HG03432 (cell line): ENCODE measurements around the gene CCL3.
"Not testable (repeated sequence)": the region's sequence is repeated elsewhere in the genome, so short reads cannot be mapped to it uniquely, and the experiment has no call there.

Experiments used
- ATAC-seq: cut with Tn5 transposase; IDR thresholded peaks from one replicate; pipeline ENCODE4 v1.9.1; 2021; ENCODE audit warnings: mild to moderate bottlenecking, moderate library complexity; ENCODE audit not compliant: unreplicated experiment

The CCL3 gene

DNA sequence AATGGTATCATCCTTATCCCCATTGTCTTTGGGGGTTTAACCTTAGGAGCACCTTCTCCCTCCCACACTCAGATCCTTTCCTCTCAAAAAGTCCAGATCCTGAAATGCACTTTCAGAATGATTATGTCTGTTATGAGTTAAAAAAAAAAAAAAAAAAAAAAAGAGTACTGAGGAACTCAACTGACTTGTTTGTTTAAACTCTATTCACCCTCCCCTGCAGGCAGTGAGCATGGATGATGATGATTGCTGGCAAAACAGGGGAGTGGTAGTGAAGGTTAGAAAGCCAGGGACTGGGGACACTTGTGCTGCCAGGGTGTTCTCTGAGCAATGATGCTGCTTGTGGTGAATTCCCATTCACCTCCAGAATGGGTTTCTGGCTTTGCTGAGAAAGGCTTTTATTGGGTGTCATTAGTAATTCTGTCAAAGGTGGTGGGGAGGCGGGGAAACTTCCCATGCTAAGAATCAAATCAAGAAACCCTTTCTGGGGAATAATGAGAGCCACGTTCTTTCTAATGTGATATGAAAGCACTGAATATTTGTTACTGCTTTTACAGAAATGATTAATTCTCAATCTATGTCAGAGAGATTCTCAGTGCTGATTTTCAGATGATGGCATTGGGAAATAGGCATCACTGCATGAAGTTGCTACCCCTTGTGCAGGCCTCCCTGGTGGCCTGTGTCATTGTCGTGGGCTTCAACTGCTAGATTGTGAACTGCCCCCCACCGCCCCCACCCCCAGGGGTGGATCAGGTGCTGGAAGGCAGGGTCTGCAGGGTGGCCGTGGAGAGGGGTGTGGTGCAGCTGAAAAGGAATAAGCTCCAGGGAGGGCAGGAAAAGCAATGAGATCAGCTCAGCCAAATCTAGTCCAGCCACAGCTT lies 27.8 kb upstream of the CCL3 start:
- peak; percentile 57 for ATAC-seq

DNA sequence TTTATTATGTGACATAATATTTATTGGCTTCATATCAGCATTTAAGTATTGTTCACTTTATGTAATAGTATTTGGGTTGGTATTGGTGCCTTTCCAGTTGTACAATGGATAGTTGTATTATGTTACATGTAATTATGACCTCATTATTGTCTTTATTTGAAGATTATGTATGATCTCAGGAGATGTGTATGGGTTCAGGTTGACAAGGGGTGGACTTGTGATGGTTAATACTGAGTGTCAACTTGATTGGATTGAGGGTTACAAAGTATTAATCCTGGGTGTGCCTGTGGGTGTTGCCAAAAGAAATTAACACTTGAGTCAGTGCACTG lies 25.7 kb upstream of the CCL3 start:
- not testable (repeated sequence) for ATAC-seq

DNA sequence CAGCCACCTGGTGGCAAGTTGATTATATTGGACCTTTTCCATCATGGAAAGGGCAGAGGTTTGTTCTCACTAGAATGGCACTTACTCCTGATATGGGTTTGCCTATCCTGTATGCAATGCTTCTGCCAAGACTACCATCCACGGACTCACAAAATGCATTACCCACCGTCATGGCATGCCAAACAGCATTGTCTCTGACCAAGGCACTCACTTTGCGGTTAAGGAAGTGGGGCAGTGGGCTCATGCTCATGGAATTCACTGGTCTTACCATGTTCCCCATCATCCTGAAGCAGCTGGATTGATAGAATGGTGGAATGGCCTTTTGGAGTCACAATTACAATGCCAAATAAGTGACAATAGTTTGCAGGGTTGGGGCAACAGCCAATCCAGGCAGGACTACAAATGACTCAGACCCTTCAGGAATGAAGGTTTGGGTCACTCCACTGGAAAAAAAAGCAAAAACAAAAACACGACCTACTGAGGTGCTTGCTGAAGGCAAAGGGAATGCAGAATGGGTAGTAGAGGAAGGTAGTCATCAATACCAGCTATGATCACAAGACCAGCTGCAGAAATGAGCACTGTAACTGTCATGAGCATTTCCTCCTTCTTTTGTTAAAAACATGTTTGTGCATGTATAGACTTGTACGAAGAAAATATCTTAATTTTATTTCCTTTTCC lies 25.2 kb upstream of the CCL3 start:
- not testable (repeated sequence) for ATAC-seq

DNA sequence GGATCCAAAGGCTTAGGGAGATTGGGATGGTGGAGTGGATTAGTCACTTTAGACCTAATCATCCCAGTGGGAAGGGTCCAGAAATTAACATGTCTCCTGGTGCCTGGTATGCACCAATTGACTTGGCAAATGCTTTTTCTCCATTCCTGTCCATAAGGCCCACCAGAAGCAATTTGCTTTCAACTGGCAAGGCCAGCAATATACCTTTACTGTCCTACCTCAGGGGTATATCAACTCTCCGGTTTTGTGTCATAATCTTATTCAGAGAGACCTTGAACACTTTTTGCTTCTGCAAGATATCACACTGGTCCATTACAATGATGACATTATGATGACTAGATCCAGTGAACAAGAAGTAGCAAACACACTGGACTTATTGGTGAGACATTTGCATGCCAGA lies 23.2 kb upstream of the CCL3 start:
- ATAC-seq, result not testable (repeated sequence)

DNA sequence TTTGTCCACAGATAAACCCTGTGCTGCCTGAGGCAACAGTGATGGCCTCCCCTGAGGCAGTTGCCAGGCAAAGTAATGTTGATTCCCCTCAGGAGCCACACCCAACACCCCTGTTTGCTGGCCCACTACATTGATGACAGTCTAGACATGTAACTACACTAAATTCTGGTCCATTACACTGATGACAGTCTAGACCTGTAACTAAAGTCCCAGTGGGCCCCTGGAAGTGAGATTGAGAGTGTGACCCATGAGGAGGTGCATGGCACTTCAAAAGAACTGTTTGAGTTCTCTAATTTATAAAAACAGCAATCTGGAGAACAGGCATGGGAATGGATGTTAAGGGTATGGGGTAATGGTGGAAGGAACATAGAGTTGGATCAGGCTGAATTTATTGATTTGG lies 22.6 kb upstream of the CCL3 start:
- ATAC-seq, result no peak

DNA sequence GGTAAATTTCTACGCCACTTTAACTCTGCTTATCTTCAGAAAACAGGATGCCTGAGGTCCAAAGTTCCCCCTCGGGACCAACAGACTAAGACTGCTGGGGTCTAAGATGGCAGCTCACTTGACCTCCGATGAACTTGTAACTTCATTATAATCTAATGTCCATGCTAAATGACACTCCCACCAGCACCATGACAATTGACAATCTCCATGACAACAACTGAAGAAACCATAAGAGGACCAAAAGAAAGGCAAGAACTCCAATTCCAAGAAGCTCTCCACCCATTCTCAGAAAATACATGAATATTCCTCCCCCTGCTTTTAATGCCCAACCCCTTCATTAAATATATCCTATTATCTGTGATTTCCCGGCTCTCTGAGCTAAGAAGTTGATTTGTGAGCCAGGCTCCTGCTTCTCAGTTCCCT lies 21.1 kb upstream of the CCL3 start:
- ATAC-seq, result no peak

DNA sequence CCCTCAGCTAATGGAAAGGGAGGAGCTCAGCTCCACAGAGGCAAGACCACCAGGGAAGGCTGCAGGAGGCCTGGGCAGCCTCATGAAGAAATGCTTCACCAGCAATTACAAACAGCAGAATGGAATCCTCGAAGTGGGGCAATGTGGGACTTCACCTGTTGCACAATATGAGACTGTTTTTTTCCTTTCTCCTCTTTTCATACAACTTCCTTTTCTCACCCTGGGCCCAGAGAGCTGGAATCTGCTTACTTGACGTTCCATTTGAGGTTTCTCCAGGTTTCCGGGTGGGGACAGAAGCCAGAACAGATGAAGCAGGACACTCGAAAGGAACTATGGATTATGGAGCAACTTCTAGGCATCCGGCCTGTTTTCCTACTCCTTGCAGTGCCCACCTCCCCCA lies 18.3 kb upstream of the CCL3 start:
- ATAC-seq, result not testable (repeated sequence)

DNA sequence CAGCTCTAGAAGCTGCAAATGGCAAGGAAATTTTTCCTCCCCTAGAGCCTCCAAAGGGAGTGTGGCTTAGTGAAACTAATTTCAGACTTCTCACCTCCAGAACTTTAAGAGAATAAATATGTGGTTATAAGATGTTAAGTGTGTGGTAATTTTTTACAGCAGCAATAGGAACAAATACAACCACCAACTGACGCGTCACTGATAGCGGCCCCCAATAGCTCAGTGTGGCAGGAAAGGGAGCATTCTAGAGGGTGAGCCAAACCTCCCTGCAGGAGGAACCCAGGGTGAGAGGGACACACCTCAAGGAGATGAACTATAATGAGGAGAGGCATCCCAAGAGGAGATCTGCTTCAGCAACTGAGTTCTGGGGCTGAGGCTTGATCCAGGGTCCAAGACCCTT lies 17.7 kb upstream of the CCL3 start:
- ATAC-seq, result no peak

DNA sequence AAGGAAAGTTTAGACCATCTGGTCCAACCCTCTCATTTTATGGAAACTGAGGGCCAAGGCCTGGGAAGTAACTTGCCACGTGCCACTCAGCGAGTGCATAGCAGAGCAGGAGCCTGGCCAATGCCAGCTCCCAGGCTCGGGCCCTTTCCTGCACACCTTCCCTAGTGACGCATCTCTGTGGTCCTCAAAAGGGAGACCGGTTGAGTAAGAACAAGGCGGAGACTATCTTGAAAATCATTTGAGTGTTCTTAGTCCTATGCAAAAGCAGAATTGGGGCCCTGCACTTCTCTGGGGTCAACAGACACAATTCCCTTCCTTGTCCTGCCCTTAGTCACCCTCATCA lies 16.5 kb upstream of the CCL3 start:
- no peak for ATAC-seq

DNA sequence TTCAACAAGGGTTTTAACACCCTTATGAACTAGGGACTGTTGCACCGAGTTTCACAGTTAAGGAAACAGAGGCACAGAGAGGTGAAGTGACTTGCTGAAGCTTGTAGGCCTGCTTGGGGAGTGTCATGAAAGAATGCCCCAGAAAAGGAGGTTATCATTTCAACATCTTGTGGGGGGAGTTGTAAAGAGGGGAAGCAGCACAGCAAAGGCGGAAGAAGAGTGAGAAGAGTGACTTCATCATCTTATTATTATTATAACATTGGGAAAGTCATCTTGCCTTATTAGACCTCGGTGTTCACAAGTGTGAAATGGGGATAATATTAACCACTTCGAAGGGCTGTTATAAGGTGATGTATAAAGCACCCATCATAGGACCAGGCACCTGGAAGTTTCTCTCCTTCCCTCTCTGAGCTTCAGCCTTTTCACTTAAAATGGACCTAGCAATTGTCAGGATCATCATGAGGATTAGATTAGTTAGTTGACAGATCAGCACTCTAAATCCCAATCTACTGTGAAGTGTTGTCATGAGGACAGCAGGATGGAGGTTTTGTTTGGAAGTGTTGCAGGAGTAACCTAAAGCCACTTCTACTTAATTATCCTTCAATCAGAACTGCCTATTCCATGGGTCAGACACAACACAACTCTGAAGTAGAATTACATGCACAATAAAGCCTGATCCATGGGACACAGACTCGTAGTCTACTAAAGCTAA lies 16.0 kb upstream of the CCL3 start:
- ATAC-seq, result no peak

DNA sequence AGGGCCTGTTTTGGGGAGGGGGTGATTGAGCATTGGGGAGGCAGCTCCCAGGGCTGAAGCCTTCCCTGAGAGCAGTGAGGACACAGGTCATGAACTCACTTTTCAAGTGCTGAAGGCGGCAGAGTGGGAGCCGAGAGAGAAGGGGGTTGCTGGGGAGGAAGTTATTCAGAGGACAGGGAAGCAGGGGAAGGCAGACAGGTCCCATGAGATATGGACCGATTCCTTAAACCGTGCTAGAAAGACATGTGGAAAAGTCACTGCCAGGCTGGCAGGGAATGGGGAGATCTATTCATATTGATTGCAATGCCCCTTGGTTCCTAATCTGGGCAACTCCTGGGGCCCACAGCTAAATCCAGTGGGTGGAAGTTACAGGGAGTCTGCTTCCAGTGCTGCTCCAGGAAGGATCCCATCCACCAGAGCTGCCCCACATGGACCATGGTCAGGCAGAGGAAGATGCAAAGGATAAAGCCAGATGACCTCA lies 14.8 kb upstream of the CCL3 start:
- no peak for ATAC-seq

DNA sequence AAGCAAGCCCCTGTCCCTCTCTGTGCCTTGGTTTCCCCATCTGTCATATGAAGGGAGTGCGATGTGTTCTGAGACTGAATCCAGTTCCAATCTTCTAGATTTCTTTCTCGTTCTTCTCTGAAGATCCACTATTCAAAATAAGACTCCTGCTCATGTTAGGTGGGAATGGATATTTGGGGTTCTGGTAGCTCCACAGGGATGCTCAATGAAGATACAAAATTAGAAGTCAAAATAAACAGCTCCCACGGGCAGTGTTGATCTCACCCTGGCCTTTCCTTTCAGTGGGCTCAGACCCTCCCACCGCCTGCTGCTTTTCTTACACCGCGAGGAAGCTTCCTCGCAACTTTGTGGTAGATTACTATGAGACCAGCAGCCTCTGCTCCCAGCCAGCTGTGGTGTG lies 14.3 kb upstream of the CCL3 start:
- ATAC-seq, result not testable (repeated sequence)

DNA sequence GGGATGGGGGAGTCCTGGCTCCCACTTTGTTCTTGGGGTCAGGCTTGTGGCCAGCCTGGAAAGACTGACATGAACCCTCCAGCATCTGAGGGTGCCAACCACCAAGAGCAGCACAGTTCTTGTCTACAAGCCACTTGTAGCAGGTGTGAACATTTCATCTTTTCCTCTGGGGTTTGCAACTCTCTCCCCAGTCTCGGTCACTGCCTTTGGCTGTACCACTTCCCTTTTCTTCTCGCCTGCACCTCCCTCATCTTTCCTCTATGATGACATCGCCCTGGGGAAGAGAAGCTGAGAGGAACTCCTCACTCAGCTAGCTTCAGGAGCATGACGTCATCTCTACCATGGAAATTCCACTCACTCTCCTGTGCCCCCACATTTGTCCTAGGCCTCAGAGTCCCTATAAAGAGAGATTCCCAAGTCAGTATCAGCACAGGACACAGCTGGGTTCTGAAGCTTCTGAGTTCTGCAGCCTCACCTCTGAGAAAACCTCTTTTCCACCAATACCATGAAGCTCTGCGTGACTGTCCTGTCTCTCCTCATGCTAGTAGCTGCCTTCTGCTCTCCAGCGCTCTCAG lies 13.5 kb upstream of the CCL3 start, which contains the start of gene CCL4:
TSS of gene CCL4 (plus strand) at position 427 of the 575 bp plus-strand sequence. CDS start at position 506, 79 bp downstream.
- ATAC-seq, result peak; percentile 75

DNA sequence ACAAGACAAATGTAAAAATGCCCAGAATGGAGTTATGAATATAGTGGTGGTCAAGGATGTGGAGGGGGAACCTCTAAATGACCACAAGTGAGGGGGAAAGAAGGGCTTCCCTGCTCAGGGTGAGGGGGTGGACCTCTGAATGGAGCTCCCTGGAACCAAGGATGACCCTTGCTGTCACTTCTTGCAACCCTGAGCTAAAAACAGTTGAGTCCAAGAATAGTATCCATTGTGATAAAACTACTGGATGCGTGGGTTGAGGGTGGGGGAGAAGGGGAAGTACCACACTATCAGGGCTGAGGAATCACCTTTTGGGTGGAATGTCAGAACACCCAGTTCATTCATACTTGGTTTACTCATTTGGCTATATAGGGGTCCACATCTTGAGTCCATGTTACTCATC lies 9.1 kb upstream of the CCL3 start:
- ATAC-seq, result not testable (repeated sequence)

DNA sequence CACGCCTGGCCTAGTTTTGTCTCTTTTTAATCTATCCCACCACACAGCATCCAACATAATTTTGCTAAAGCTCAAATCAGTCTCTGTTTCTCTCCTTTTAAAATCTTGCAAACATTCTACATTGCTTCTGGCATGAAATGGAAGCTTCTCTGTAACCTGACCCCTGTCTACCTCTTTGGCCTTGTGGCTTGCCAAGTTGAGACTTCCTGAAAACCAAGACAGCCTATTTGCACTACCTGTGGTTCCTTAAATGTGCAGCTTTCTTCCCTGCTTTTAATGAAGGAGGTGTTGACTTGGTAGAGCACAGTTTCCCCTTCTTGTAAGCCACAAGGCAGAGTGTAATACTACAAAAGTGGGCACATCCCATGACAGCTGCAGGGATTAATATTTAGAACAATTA lies 6.0 kb upstream of the CCL3 start:
- no peak for ATAC-seq

DNA sequence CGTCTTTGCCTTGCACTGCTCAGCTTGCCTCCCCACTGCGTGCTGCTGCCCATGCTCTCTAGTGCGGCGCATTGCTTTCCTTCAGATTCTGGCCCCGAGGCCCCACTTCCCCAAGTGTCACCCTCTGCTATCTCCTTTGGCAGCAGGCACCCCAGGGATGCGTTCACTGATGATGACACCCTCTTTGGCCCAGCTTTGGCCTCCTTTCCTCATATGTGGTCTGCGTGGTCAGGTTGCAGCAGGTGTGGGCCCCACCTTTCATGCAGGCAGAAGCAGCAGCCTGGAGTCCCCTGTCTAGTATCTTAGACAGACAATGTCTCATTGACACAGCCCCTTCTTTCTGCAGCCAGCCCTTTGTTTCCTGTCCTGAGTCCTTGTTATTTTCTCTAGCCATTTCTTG lies 4.8 kb upstream of the CCL3 start:
- no peak for ATAC-seq

DNA sequence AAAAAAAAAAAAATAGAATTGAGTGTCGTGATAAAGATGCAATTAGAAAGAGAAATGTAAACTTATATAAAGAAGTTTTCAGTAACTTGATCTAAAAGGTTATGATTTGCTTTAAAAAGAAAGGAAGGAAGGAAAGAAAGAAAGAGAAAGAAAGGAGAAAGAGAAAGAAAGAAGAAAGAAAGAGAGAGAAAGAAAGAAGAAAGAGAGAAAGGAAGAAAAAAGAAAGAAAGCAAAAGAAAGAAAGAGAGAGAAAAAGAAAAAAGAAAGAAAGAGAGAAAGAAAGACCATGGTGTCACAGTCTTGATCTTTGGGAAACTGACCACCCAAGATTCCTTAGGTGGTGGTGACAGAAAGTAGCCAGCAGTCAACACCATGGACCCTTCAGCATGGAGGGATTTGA lies 4.3 kb upstream of the CCL3 start:
- no peak for ATAC-seq

DNA sequence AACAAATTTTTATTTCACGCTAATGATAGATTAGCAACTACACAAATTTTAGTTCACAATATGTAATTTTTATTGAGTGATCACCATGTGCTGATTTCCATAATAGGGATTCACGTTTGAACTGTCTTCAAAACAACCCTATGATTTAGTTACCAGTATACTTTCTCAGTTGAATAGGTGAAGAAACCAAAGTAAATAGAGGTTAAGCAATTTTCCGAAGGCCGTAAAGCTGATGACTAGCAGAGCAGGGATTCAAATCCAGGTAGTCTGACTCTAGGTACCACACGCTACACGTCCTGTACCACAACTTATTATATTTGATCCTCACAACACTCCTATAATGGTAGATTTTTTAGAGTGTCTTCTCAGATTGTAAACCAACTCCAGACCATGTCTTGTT lies 2.8 kb upstream of the CCL3 start:
- not testable (repeated sequence) for ATAC-seq

DNA sequence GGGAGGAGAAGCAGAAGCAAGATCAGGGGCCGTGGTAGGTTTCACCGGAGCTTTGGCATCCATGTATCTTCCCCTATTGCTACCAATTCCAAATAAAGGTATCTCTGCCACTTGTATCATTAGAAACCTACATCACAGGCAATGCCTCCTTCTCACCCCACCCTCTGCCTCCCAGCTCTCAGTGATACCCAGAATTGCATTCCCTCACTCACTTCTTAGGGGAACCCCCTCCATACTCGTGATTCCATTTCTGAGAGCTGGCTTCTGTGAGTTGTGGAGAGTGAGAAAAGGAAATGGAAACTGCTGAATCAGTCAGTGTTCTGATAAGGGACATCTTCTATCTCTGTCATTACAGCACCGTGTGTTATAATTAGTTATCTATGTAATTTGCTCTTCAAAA lies 2.3 kb upstream of the CCL3 start:
- ATAC-seq, result no peak

DNA sequence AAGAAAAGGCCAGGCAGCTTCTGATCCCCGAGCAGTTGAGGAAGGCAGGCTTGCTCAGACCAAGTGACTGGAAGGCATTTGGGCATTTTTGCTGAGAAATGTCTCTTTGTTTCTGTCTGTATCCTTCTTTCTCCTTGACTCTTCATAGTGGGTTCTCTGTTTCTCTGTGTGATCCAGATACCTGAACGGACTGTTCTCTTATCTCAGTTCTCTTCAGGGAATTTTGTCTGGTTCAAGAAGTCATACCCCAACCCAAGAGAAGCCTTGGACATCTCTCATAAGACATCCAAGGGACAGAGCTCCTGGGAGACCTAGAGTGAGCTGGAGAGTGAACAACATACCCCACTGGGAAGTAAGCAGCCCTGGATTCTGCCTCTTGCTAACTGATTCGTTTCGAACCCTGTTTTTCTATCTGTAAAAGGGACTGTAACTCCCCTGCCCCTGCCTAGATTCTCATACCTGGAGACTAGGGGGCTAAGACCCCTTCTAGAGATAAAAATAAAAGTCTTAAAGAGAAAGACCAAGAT lies 541 bp downstream of the CCL3 start:
- ATAC-seq, result no peak
